ENCODE results near the gene SPARC.

SPARC gene

GRCh38 chr5:151677776-151678545 lies 8.8 kb downstream of the SPARC start:
- DNase-seq = peak; percentile 32 to 37

DNA sequence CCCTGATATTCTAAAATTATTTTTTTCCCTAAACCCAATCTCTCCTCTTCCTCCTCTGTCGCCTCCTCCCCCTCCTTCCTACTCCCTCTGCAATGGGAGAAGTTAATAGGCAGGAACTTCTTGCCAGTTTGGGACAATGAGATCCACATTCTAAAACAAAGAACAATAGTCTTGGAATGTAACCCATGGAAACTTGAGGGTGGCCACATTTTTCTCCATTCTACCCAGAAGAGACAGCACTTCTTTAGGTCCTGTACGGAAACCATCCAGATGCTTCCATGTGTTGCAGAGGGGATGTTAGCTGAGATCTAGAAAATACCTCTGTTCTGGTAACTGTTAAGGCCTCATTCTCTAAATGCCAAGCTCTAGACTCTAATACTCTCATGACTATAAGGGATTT lies 10.0 kb downstream of the SPARC start:
- no peak for DNase-seq

- no peak for DNase-seq
Measured at GRCh38 chr5:151676314-151676712, 10.4 kb downstream of the SPARC start.

- DNase-seq = peak; percentile 66 to 89
Measured at GRCh38 chr5:151675611-151676313, 11.0 kb downstream of the SPARC start.

- DNase-seq = peak; percentile 72 to 88
Measured at GRCh38 chr5:151674626-151675610, 11.8 kb downstream of the SPARC start.

DNA sequence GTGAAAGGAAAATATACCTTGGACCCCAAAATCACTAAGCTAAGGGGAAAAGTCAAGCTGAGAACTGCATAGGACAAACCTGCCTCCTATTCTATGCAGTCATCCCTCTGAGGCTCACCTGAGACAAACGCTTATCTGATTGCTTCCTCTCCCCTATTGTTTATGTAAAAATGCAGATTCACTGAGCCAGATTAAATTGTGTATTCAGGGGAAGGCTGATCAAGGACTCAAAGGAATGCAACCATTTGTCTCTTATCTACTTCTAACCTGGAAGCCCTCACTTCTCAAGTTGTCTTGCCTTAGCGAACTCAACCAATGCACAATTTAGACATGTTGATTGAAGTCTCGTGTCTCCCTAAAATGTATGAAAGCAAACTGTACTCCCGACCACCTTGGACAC lies 13.3 kb downstream of the SPARC start:
- DNase-seq = no peak

- DNase-seq = peak; percentile 48 to 62
Measured at GRCh38 chr5:151672516-151672915, 14.2 kb downstream of the SPARC start.

GRCh38 chr5:151671950-151672349 lies 14.8 kb downstream of the SPARC start:
- peak; percentile 47 to 68 for DNase-seq

DNA sequence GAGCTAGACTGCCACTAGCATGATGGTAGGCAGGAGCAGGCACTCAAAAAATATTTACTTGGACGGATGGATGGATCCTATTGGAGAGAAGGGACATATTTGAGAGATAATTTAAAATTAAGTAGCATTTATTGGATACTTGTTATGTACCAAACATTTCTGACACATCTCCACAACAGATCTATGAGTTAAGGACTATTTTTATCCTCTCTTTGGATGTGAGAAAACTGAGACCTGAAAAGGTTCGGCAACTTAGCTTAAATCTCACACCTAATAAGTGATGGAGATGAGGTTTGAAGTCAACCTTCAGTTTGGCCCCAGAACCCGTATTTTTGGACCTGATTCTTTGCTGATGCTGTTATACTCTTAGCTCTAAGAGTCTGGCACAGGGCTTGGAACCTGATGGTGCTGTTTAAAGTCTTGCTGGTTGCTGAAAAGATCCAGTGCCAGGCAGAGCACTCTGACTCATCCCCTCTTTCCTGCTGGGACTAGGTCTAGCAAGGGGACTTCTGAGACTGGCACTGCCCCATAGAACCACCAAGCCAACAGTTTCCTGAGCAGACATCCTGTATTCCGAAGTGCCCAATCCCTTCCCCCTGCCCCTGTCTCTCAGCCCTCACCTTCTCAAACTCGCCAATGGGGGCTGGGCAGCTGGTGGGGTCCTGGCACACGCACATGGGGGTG lies 15.6 kb downstream of the SPARC start:
- DNase-seq = no peak

GRCh38 chr5:151670083-151670686 lies 16.5 kb downstream of the SPARC start:
- DNase-seq = no peak

GRCh38 chr5:151667083-151667482 lies 19.6 kb downstream of the SPARC start:
- no peak for DNase-seq

DNA sequence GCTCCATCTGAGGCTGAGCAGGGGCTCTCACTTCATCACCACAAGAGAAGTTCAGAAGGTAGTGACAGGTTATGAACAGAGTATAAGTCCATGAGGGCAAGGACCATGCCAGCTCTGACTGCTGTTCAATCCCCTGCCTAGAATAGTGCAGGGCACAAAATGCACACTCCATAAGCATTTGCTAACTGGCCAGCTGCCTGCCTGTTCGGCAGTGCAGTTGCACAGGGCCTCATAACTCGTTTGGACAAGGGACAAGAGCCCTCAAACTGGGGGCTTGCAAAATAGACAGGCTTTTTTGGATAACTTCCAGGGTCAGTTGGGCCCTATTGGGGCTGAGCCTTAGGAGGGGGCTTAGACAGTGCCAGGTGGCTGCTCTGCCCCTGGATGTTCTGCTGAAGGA lies 21.1 kb downstream of the SPARC start:
- no peak for DNase-seq

DNA sequence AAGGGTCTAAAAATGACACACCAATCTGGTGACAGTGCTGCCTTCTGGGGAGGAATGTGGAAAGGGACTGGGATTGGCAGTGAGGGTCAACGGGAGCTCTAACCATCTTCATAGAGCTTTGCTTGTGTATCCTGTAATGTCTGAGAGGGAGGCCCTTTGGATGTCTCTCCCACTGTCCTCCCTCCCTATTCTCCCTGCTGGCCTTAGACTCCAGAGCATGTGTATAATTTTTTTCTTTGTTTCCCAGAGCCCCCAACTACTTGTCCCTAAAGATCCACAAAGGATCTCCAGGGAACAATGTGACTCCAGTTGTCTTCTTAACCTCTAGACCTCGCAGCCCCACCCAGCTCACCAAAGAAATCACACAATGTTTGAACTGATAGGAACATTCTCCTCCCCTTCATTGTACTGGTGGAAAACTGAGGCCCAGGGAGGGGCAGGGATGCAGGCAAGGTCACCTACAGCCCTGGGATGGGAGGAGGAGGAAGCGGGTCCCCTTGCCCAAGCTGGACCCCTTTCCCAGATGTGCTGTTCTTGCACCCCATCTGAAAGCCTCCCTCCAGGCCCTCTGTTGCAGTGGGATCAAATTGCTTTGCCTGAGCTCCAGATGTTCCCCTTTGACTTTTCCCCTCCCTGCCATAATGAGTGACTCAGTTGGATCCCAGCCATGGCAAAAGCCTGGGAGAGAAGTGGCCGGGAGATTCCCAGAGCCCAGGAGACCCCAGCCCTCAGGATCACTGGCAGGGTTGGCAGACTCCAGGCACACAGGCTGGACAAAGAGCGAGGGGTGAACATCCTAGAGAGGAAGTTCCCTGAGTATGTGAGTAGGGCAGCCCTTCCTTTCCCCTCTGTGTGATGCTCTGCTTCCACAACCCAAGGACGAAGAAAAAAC lies 21.8 kb downstream of the SPARC start:
- DNase-seq = no peak

DNA sequence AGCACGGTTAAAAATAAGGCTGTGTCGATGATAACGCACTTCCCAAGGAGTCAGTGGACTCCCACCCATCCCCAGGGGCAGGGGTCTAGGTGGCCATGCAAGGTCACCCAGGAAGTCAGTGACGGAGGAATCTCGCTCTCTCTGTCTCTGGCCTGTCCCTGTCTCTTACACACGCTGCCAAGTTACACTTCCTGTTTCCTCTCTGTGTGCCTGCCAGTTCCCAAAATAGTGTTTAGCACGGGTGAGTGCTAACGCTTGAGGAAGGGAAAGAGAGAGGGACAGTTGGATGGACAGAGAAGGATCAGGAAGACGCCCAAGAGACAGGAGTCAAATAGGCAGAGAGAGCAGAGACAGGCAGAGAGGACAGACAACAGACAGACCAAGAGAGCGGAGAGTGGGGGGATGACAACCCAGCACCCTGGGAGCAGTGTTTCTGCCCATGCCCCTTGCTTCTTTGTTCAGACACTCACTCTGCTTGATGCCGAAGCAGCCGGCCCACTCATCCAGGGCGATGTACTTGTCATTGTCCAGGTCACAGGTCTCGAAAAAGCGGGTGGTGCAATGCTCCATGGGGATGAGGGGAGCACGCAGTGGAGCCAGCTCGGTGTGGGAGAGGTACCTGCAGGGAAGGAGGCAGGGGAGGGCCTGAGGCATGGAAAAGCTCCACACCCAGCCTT lies 23.0 kb downstream of the SPARC start:
- DNase-seq = peak; percentile 55 to 64

DNA sequence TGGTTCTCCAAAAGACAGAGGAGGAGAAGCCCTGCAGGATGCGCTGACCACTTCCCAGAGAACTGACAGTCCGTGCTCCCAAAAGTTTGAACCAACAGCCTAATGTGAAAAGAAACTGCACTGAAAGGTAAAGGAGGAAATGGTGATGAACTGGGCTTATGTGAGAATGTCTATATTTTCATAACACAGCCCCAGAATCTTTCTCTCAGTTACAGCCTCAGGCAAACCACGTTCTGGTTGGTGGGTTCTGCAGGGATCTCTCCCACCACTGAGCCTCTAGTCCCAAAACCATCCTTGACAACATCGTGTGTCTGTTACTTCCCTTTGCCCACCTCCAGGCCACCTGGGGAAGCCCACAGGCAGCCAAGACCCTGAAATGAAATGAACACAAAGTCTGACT lies 23.9 kb downstream of the SPARC start:
- DNase-seq = no peak

DNA sequence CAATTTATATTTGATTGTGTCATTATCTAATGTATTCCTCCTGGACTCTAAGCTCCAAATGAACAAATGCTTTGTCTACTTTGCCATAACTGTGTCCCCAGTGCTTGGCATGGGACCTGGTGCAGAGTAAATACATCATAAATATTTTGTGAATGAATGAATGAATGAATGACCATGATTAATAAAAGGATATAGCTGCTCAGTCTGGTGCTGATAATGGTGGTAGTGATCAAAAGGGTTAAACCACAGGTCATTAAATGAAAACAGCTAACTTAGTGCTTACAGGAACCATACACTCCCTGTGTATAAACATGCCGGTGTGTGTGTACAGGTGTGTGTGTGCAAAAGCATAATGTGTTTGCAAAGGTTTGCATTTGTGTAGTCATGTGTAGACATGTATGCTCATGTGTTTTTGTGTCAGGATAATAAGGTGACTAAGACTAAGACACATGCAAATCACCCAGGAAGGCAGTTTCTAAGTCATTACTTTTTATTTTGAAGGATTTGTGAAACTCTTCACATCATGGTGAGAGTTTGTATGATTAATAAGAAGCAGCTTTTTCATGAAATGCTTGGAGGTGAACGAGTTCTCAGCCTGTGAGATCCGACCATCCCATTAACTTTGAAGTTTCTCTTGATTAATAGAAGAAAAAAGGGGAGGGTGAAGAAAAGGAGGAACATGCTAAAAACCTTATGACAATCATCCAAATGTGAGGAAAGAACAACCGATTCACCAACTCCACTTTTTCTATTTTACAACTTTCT lies 24.6 kb downstream of the SPARC start:
- DNase-seq = no peak

DNA sequence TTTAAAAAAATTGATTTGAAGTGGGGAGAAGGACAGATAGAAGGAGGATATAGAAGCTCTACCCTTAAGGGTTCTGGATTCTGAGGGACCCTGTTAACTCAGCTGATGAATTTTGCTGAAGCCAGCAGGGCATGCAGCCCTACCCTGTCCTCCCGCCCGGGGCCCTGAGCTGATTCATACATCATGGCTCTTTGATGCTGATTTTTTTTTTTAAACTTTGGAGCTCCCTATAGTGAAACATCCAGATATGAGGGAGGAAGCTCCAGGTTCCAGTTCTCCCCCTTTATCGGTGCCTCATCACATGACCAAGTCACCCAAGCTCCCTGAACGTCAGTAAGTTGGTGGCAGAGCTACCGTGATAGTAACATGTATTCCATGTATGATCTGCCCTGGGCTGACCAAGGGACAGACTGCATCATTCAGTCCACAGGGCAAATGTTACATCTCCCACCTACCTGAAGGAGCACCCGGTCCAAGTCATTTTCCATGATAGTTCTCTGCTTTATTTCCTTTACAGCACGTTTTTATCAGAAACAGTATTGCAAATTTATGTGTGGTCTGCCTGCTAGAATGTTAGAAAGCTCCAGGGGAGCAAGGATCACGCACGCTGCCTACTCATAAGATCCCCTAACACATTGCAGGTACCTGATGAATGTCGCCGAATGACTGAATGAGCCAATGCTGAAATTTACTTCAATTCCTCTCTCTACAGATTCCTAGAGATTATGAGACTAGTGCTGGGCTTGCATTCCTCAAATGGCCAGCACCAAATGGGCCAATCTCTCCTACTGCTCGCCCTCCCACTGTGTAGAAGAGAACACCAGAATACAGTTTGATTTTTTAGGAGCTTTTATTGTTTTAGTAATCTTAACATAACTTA lies 25.9 kb downstream of the SPARC start:
- DNase-seq = no peak

DNA sequence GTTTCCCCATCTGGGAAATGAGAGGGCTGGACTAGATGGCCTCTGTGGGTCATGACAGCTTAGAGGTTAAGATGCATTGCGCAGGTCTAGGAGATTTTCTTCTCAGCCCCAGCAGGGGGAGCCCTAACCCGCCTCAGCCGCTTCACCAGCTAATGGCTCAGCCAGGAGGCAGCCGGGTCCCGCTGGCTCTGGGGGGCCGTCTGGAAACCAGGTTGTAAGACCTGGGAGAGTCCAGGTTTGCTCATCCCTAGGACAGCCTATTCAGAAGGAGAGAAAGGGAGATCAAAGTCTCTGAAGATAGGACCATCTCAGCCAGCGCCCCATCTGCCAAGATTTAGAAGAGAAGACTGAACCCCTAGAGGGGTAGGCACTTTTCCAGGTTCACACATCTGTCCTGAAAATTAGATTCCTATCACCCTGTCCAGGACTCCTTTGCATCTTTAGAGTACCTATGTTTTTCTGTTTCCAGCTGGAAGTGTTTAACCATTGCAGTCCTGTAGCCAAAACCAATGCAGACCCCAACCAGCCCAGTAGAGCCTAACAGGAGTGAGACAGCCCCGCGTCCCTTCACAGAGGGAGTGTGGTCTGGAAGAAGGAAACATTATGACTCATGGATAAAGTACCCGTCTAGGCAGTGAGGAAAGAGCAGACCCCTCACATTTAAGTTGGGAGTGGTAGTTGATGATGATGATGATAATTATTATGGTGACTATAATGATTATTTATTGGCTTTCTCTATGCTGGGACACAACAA lies 27.5 kb downstream of the SPARC start:
- peak; percentile 79 to 91 for DNase-seq
